ENCODE results near the gene AIF1L. TPM values are rescaled to one million over a fixed set of nuclear protein-coding genes. Genes with fewer than 3 reads are reported as not detected.

Gene AIF1L
- total and polyA plus RNA-seq, 2 of the 13 experiments (the other 11 are each of a cell fraction or from before 2014, with no cell fraction given): 12.4 to 36.5 TPM

DNA sequence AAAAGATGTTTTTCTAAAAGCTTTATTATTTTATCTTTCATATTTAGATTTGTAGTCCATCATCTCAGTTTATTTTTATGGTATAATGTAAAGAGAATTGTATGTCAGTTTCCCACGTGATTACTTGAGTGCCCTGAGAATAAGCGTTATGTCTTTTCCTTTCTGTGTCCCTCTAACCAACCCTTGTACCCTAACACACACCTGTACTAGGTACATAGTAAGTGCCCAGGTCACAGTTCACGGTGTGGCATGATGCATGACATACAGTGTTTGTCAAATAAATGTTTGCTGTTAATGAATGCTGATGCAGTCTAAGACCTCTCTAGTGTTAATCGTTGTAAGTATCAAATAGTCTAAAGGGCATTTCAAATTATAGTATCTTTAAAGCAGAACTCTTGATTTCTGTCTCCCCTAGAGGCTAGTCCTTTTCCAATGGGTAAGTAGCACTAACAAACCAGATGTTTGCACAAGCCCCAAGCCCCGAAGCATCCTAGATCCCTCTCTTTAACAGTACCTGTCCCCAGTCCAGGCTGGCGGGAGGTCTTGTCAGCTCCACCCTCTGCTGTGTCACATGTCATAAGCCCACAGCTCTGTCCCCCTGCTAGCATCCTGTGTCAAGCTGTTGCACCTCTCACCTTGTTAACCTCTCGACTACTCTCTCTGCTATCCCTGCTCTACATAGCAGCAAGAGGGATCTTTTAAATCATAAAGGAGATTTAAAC lies 52.8 kb downstream of the AIF1L start:
- Histone ChIP-seq H3K4me3 (replicated peaks in 1 of 3; ENCODE audit: insufficient read depth in 1 of 3, low read depth in 2 of 3, low read length in 3 of 3) (no peak overlapping the region), H3K4me1 (ENCODE audit: insufficient read depth, low read length) (no peaks in the 10 kb centered on the region), H3K79me2 (ENCODE audit: insufficient read depth, low read length) (no peaks in the 10 kb centered on the region), H3K9ac (ENCODE audit: insufficient read depth, low read depth, low read length) (no peak overlapping the region), H3K4me2 (ENCODE audit: low read depth, low read length) (no peak overlapping the region), H3K27ac (ENCODE audit: extremely low read length, insufficient read depth, low read length) (no peak overlapping the region), H2AFZ (ENCODE audit: low read length) (no peak overlapping the region), H3K9me3 (ENCODE audit: low read length) (no peaks in the 10 kb centered on the region), H3K36me3 (replicated peaks in 1 of 2; ENCODE audit: control insufficient read depth in 1 of 2, insufficient read depth in 2 of 2, low read length in 2 of 2) (peaks cover 47 to 93% of the 10 kb centered on the region in 2 experiments), H3K27me3 (ENCODE audit: control insufficient read depth in 1 of 2, insufficient read depth in 2 of 2, low read length in 2 of 2) (no peaks in the 10 kb centered on the region), H4K20me1 (ENCODE audit: insufficient read depth, low read length) (0 out of 2 replicates have a peak, but pooled peaks cover 3% of the 10 kb centered on the region)
- in situ Hi-C loops (cut with HindIII; ENCODE audit: extremely low pct_ligation_motif_present, low pct_unique_long_range_greater_than_20kb) (no loop called here), intact Hi-C loops (cut with micrococcal nuclease; ENCODE audit: unreplicated experiment) (no loop called here)
- ChIA-PET CTCF (ENCODE audit: low intra/inter-chr PET ratio, low total read pairs) (no interaction called here), POLR2A (no interaction called here)
- no peak for FAIRE-seq
- BruUV-seq (replicated peaks): no TSS peak
- 99% methylated on average over 7 of the region's 7 CpGs for WGBS (ENCODE audit: low lambda C conversion rate)
- no peak for TF ChIP-seq MXI1 (IDR thresholded peaks at IDR 0.05; ENCODE audit: borderline replicate concordance, low read depth, low read length)
- TF ChIP-seq ZNF850 (CRISPR knock-in tag; conservative IDR thresholded peaks at IDR 0.05): no peak
- no peak for TF ChIP-seq ZKSCAN1 (IDR thresholded peaks at IDR 0.05; ENCODE audit: low read length)
- TF ChIP-seq KMT2B (CRISPR knock-in tag; IDR thresholded peaks at IDR 0.05): no peak
- no peak for TF ChIP-seq CCAR2 (optimal IDR thresholded peaks at IDR 0.05; ENCODE audit: low read depth, low read length)
- TF ChIP-seq ATF7-NPFF (CRISPR knock-in tag; IDR thresholded peaks at IDR 0.05; ENCODE audit: low read depth): no peak
- TF ChIP-seq NR0B2 (CRISPR knock-in tag; IDR thresholded peaks at IDR 0.05): no peak
- no peak for ATAC-seq
- no peak for DNase-seq (ENCODE audit: low spot score)

DNA sequence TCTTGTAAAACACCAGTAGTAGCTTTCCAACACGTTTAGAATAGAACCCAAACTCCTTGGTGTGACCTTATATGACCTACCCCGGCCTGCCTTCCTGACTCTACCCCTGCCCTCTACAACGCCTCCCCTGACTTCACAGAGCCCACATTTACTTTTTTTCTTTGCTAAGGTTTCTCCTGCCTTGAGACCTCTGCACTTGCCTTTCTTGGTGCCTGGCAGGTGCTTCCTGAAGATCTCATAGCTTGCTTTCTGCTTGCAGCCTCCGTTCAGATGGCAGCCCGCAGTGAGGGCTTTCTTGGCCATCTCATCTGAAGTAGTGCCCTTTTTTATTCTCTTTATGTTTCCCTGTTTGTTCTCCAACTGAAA lies 53.3 kb downstream of the AIF1L start:
- H3K36me3 ChIP-seq (replicated peaks in 1 of 2; ENCODE audit: control insufficient read depth in 1 of 2, insufficient read depth in 2 of 2, low read length in 2 of 2): peaks cover 45 to 93% of the 10 kb centered on the region in 2 experiments
- H3K9me3 ChIP-seq (ENCODE audit: low read length): no peaks in the 10 kb centered on the region
- H3K4me2 ChIP-seq (ENCODE audit: low read depth, low read length): no peak overlapping the region
- H4K20me1 ChIP-seq (ENCODE audit: insufficient read depth, low read length): 0 out of 2 replicates have a peak, but pooled peaks cover 3% of the 10 kb centered on the region
- ChIA-PET CTCF (ENCODE audit: low intra/inter-chr PET ratio, low total read pairs) (no interaction called here), POLR2A (no interaction called here)
- in situ Hi-C loops (cut with HindIII; ENCODE audit: extremely low pct_ligation_motif_present, low pct_unique_long_range_greater_than_20kb) (no loop called here), intact Hi-C loops (cut with micrococcal nuclease; ENCODE audit: unreplicated experiment) (loop anchor here (5.0 kb wide), 1 partner anchor 272 kb away; no protein-coding TSS in a partner anchor)
- no peak overlapping the region for H3K4me3 ChIP-seq (replicated peaks in 1 of 3; ENCODE audit: insufficient read depth in 1 of 3, low read depth in 2 of 3, low read length in 3 of 3)
- no peaks in the 10 kb centered on the region for H3K27me3 ChIP-seq (ENCODE audit: control insufficient read depth in 1 of 2, insufficient read depth in 2 of 2, low read length in 2 of 2)
- ATAC-seq (no peak), FAIRE-seq (no peak), DNase-seq (ENCODE audit: low spot score) (no peak)
- no peak overlapping the region for H3K9ac ChIP-seq (ENCODE audit: insufficient read depth, low read depth, low read length)
- no TSS peak for BruUV-seq (replicated peaks)
- no peaks in the 10 kb centered on the region for H3K79me2 ChIP-seq (ENCODE audit: insufficient read depth, low read length)
- 97% methylated on average over 5 of the region's 5 CpGs for WGBS (ENCODE audit: low lambda C conversion rate)
- H3K4me1 ChIP-seq (ENCODE audit: insufficient read depth, low read length): no peaks in the 10 kb centered on the region
- H2AFZ ChIP-seq (ENCODE audit: low read length): no peak overlapping the region
- H3K27ac ChIP-seq (ENCODE audit: extremely low read length, insufficient read depth, low read length): no peak overlapping the region
- no peak for TF ChIP-seq SAP130 (CRISPR knock-in tag; IDR thresholded peaks at IDR 0.05; ENCODE audit: low read depth)
- no peak for TF ChIP-seq FOSL2 (CRISPR knock-in tag; IDR thresholded peaks at IDR 0.05)
- TF ChIP-seq, protein P1, sequence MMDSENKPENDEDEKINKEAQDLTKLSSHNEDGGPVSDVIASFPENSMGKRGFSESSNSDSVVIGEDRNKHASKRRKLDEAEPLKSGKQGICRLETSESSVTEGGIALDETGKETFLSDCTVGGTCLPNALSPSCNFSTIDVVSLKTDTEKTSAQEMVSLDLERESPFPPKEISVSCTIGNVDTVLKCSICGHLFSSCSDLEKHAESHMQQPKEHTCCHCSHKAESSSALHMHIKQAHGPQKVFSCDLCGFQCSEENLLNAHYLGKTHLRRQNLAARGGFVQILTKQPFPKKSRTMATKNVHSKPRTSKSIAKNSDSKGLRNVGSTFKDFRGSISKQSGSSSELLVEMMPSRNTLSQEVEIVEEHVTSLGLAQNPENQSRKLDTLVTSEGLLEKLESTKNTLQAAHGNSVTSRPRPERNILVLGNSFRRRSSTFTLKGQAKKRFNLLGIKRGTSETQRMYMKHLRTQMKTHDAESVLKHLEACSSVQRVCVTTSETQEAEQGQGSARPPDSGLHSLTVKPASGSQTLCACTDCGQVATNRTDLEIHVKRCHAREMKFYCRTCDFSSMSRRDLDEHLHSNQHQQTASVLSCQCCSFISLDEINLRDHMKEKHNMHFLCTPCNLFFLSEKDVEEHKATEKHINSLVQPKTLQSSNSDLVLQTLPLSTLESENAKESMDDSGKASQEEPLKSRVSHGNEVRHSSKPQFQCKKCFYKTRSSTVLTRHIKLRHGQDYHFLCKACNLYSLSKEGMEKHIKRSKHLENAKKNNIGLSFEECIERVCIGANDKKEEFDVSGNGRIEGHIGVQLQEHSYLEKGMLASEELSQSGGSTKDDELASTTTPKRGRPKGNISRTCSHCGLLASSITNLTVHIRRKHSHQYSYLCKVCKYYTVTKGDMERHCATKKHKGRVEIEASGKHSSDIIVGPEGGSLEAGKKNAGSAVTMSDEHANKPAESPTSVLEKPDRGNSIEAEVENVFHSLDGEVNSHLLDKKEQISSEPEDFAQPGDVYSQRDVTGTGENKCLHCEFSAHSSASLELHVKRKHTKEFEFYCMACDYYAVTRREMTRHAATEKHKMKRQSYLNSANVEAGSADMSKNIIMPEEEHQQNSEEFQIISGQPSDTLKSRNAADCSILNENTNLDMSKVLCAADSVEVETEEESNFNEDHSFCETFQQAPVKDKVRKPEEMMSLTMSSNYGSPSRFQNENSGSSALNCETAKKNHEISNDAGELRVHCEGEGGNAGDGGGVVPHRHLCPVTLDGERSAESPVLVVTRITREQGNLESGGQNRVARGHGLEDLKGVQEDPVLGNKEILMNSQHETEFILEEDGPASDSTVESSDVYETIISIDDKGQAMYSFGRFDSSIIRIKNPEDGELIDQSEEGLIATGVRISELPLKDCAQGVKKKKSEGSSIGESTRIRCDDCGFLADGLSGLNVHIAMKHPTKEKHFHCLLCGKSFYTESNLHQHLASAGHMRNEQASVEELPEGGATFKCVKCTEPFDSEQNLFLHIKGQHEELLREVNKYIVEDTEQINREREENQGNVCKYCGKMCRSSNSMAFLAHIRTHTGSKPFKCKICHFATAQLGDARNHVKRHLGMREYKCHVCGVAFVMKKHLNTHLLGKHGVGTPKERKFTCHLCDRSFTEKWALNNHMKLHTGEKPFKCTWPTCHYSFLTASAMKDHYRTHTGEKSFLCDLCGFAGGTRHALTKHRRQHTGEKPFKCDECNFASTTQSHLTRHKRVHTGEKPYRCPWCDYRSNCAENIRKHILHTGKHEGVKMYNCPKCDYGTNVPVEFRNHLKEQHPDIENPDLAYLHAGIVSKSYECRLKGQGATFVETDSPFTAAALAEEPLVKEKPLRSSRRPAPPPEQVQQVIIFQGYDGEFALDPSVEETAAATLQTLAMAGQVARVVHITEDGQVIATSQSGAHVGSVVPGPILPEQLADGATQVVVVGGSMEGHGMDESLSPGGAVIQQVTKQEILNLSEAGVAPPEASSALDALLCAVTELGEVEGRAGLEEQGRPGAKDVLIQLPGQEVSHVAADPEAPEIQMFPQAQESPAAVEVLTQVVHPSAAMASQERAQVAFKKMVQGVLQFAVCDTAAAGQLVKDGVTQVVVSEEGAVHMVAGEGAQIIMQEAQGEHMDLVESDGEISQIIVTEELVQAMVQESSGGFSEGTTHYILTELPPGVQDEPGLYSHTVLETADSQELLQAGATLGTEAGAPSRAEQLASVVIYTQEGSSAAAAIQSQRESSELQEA (CRISPR knock-in tag; IDR thresholded peaks at IDR 0.05; ENCODE audit: not compliant biosample characterization): no peak
